HUES64 (cell line): ENCODE measurements around the gene IL31.
"Not testable (repeated sequence)": the region's sequence is repeated elsewhere in the genome, so short reads cannot be mapped to it uniquely, and the experiment has no call there.

ENCODE experiments used
- H3K27ac ChIP-seq: 2 replicates; pipeline ENCODE4 v1.7.0; 2013; ENCODE audit warnings: low read depth, low read length, inconsistent platforms
- H3K27me3 ChIP-seq: 2 replicates; pipeline ENCODE4 v1.6.1; 2013; ENCODE audit warnings: mild to moderate bottlenecking, low read length; ENCODE audit not compliant: insufficient read depth
- H3K36me3 ChIP-seq: 2 replicates; pipeline ENCODE4 v1.6.1; 2013; ENCODE audit warnings: mild to moderate bottlenecking, low read length; ENCODE audit not compliant: insufficient read depth
- H3K4me1 ChIP-seq: 2 replicates; pipeline ENCODE4 v1.6.1; 2013; ENCODE audit warnings: mild to moderate bottlenecking, low read length, moderate library complexity; ENCODE audit not compliant: insufficient read depth
- H3K4me3 ChIP-seq: 2 replicates; pipeline ENCODE4 v1.5.1; 2013; ENCODE audit warnings: mild to moderate bottlenecking, low read length, moderate library complexity
- H3K9ac ChIP-seq: 2 replicates; pipeline ENCODE4 v1.6.1; 2013; ENCODE audit warnings: mild to moderate bottlenecking, low read depth, low read length
- H3K9me3 ChIP-seq: 2 replicates; pipeline ENCODE4 v1.6.1; 2013; ENCODE audit warnings: low read depth, low read length; ENCODE audit not compliant: insufficient read depth
- WGBS: fragments of 150-250, 120-280 bp; methylation state at CpG from one replicate; pipeline ENCODE4 v1.1.7; 2013; ENCODE audit warnings: missing lambda C conversion rate; 5-methylcytosine and 5-hydroxymethylcytosine counted together

IL31 gene

DNA sequence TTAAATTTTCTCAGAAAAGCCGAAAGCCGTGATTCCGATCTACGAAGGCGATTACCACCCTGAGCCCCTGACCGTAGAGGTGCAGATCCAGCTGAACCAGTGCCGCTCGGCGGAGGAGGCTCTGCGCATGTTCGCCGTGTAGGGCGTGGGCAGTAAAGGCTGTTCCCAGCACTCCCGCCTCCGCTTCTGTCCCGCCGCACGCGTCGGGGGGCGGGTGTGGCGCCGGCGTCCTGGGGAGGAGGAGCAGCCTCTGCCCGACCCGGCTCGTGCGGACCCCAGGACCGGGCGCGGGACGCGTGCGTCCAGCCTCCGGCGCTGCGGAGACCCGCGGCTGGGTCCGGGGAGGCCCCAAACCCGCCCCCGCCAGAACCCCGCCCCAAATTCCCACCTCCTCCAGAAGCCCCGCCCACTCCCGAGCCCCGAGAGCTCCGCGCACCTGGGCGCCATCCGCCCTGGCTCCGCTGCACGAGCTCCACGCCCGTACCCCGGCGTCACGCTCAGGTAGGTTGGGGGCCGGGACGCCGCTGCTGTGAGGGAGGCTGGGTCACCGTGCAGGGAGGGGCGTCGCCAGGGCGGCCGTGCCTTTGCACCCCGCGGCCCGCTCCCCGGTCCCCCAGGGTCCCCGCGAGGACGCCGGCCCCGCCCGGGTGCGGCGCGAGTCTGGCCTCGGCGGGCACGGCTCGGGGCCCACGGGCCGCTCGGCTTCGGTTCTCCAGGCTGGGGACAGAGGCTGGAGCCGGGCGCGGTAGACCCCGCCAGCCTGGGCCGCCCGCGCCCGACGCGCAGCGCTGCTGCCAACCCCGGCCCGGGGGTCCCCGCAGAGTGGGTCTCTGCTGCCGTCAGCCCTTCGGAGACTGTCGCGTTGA, 29.5 kb upstream of the IL31 start, which contains the start of gene B3GNT4:
Gene B3GNT4, plus strand, starts transcription at position 409 of the 866 bp plus-strand sequence. CDS start 910 bp downstream, outside the sequence.
- H3K9ac ChIP-seq, result peak within 1 kb of the TSS; percentile 40; the same call in 1 of the 2 replicates

DNA sequence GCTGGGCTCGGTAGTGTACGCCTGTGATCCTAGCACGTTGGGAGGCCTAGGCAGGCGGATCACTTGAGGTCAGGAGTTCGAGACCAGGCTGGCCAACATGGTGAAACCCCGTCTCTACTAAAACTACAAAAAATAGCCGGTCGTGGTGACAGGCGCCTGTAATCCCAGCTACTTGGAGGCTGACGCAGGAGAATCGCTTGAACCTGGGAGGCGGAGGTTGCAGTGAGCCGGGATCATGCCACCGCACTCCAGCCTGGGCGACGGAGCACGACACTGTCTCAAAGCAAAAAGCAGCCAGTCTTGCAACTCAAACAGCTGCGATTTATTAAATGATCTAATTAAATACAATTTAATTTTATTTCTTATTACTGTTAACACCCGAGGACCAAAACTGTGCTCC, 28.8 kb upstream of the IL31 start:
- Histone ChIP-seq H3K27me3 (peaks cover 50% of the 10 kb centered on the region), H3K4me3 (peak overlapping the region; percentile 57), H3K36me3 (peaks cover 11% of the 10 kb centered on the region)
- not testable (repeated sequence) for H3K4me1 ChIP-seq, H3K27ac ChIP-seq, H3K9ac ChIP-seq, H3K9me3 ChIP-seq
- WGBS, result 76% methylated on average over 18 of the region's 19 CpGs

More for the DNA sequence above, 29.5 kb upstream of the IL31 start, which contains the start of gene B3GNT4:
- H3K4me3 ChIP-seq, result peak within 1 kb of the TSS; percentile 57
- H3K27ac ChIP-seq, result no peak within 1 kb of the TSS
- 1% methylated on average over 100 of the region's 104 CpGs for WGBS
- H3K9me3 ChIP-seq, result no peaks in the 10 kb centered on the region
- peaks cover 50% of the 10 kb centered on the region for H3K27me3 ChIP-seq
- H3K4me1 ChIP-seq, result no peaks in the 10 kb centered on the region
- peaks cover 18% of the 10 kb centered on the region for H3K36me3 ChIP-seq

DNA sequence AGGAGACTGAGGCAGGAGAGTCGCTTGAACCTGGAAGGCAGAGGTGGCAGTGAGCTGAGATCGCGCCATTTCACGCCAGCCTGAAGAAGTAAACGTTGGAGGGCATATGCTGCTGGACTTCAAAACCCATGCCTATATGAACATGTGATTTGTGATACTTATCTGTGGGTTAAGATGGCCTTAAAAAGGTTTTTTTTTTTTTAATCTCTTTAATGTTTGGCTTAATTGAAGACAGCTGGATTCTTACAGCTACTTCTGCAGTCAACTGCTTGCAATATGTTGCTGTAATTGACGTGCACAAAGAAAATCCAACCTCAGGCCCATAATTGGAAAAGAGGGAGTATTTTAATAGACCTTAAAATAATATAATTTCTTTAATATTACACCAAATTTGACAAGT, 28.0 kb upstream of the IL31 start:
- H3K4me3 ChIP-seq, result no peak overlapping the region
- no peaks in the 10 kb centered on the region for H3K4me1 ChIP-seq
- H3K36me3 ChIP-seq, result peaks cover 3% of the 10 kb centered on the region
- H3K27me3 ChIP-seq, result peaks cover 50% of the 10 kb centered on the region
- 97% methylated on average over 5 of the region's 6 CpGs for WGBS
- H3K9ac ChIP-seq, result no peak overlapping the region
- H3K9me3 ChIP-seq, result no peaks in the 10 kb centered on the region
- no peak overlapping the region for H3K27ac ChIP-seq

DNA sequence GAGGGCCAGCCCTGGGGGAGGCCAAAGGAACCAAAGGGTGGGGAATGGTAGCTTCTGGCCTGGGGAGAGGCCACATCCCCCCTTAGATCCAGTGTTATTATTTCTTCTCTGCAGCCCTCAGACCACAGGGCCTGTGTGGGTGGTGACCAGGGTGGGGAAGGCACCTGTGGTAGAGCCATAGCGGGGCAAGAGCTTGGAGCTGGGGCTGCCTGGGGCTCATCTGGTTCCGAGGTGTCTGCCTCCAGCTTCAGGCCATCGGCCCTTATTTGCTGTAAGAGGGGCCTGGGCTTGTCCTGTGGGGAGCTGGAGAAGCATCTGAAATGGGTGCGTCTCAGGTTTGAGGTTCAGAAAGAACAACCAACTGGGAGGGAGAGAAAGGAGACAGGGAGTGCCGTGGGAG, 27.4 kb upstream of the IL31 start:
- no peaks in the 10 kb centered on the region for H3K9me3 ChIP-seq
- H3K27me3 ChIP-seq, result peaks cover 50% of the 10 kb centered on the region
- WGBS, result 88% methylated on average over 5 of the region's 5 CpGs
- H3K36me3 ChIP-seq, result no peaks in the 10 kb centered on the region
- no peak overlapping the region for H3K27ac ChIP-seq
- no peaks in the 10 kb centered on the region for H3K4me1 ChIP-seq
- no peak overlapping the region for H3K4me3 ChIP-seq
- no peak overlapping the region for H3K9ac ChIP-seq

DNA sequence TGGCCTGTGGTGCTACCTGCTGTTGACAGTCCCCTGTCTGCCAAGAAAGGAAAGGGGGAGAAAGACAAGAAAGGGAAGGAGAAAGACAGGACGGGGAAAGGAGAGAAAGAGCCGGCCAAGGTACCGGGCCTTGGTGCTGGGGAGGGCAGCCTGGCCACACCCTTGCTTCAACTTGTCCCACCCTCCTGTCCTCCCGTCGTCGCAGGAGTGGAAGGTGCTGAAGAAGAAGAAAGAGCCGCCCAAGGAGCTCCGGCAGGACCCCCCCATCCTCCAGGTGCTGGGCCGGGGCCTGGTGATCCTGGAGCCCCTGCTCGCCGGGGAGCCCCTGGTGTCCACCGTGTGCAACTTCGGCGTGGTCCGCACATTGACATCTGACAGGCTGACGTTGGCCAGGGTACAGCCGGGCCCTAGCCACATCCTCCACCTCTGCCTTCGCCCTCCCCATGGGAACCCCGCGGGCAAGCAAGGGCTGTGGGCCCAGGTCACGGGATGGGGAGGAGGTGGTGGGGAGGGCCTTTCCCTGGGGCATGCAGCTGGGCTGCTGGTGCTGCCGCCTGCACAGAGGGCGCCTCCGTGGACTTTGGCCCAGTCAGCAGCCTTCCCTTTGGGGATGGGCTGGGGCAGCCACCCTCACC, 26.6 kb upstream of the IL31 start:
- no peaks in the 10 kb centered on the region for H3K9me3 ChIP-seq
- no peak overlapping the region for H3K9ac ChIP-seq
- WGBS, result 84% methylated on average over 23 of the region's 24 CpGs

DNA sequence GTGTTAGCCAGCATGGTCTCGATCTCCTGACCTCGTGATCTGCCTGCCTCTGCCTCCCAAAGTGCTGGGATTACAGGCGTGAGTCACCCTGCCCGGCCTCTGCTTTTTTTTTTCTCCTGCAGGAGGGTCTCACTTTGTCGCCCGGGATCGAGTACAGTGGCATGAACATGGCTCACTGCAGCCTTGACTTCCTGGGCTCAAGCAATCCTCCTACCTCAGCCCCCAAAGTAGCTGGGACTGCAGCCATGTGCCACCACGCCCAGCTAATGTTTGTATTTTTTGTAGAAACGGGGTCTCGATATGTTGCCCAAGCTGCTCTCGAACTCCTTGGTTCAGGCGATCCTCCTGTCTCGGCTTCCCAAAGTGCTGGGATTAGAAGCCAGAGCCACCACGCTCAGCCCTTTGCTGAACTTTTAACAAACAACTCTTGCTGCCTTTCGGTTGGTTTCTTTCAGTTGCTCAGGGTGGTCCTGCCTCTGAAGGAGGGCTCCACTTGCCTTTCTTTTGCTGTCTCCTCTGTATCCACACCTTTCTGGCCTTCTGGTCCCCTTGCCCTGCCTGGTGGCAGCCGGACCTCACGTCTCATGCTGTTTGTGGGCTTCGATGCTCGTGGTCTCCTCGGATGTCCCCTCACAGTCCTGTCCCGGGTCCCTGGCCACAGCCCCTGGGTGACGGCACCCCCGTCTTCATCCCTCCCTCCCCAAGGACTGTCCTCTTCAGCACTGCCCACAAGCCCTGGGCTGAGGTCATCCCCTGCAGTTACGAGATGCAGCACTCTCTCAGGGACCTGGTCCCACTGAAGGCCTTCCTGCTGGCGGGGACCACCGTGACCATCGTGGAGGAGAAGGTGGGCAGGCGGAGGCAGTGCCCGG, 25.7 kb upstream of the IL31 start:
- Histone ChIP-seq H3K4me3 (no peak overlapping the region), H3K9ac (no peak overlapping the region), H3K27me3 (peaks cover 33% of the 10 kb centered on the region), H3K27ac (no peak overlapping the region), H3K9me3 (no peaks in the 10 kb centered on the region), H3K4me1 (no peaks in the 10 kb centered on the region), H3K36me3 (no peaks in the 10 kb centered on the region)
- WGBS, result 91% methylated on average over 29 of the region's 29 CpGs

More for the DNA sequence above, 26.6 kb upstream of the IL31 start:
- H3K4me3 ChIP-seq, result no peak overlapping the region
- no peak overlapping the region for H3K27ac ChIP-seq
- no peaks in the 10 kb centered on the region for H3K36me3 ChIP-seq
- H3K4me1 ChIP-seq, result no peaks in the 10 kb centered on the region
- peaks cover 43% of the 10 kb centered on the region for H3K27me3 ChIP-seq

DNA sequence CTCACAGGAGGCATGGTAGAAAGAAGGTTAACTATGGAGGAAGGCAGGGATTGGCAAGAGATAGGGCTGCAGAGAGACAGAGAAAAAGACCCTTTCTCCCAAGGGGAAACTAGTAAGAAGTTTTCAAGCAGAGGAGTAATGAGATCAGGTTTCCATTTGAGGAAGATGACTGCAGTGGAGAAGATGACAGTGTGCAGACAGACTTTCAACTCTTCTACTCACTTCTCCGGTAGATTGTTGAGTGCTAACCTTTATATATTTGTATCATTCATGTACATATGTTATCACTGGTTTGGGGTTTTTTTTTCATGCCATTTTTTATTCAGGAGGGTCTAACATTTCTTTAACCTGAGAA, 23.6 kb upstream of the IL31 start:
- no peak overlapping the region for H3K9ac ChIP-seq
- H3K9me3 ChIP-seq, result no peaks in the 10 kb centered on the region
- WGBS, result no CpG with 5 or more reads among the region's 1 CpG
- no peaks in the 10 kb centered on the region for H3K4me1 ChIP-seq
- no peaks in the 10 kb centered on the region for H3K36me3 ChIP-seq
- peaks cover 13% of the 10 kb centered on the region for H3K27me3 ChIP-seq
- no peak overlapping the region for H3K4me3 ChIP-seq
- H3K27ac ChIP-seq, result no peak overlapping the region

DNA sequence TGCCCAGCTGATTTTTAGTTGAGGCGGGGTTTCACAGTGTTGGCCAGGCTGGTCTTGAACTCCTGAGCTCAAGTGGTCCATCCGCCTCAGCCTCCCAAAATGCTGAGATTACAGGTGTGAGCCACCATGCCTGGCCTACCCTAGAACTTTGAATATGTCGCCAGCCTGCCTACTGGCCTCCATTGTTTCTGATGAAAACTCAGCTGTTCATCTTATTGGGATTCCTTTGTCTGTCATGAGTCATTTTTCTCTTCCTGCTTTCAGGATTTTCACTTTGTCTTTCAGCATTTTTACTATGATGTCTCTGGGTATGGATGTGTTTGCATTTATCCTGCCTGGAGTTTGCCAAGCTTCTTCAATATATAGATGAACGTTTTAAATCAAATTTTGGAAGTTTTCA, 21.4 kb upstream of the IL31 start:
- Histone ChIP-seq H3K27me3 (no peaks in the 10 kb centered on the region), H3K4me3 (no peak overlapping the region), H3K4me1 (no peaks in the 10 kb centered on the region), H3K36me3 (no peaks in the 10 kb centered on the region), H3K27ac (no peak overlapping the region), H3K9me3 (no peaks in the 10 kb centered on the region), H3K9ac (no peak overlapping the region)
- 95% methylated on average over 4 of the region's 4 CpGs for WGBS

DNA sequence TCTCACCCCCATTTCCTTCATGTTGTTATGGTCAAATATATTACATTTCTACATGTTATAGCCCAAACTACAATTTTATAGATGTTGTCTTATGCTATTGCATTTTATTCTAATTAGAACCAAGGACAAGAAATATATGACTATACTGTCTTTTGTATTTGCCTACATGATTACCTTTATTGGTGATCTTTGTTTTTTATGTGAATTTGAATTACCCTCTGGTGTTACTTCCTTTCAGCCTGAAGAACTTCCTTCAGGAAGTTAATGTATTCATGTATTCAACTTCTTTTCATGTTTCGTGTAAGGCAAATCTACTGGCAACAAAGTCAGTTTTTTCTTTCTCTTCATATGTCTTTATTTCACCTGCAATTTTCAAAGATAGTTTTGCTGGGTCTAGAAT, 20.8 kb upstream of the IL31 start:
- Histone ChIP-seq H3K27me3 (no peaks in the 10 kb centered on the region), H3K9me3 (no peaks in the 10 kb centered on the region), H3K36me3 (no peaks in the 10 kb centered on the region), H3K9ac (no peak overlapping the region), H3K27ac (no peak overlapping the region), H3K4me1 (no peaks in the 10 kb centered on the region), H3K4me3 (no peak overlapping the region)
- WGBS, result 91% methylated on average over 1 of the region's 1 CpG

DNA sequence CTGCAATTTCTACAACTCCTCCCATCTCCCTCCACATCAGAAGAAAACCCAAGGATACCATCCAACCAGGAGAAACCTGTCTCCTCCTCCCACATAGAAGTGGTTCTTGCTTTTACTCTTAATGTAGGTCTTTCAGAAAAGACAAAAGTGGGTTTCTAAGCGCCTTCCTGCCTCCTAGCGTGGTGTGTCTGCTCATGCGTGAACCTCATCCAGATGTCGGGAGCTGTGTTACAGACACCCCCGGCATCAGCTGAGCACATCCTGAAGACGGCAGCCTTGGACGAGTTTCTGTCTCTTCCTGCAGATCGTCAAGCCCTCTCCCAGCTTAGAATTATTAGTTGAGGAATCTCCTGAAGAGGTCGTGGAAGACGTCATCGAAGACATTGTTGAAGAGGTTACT, 18.4 kb upstream of the IL31 start:
- Histone ChIP-seq H3K4me1 (no peaks in the 10 kb centered on the region), H3K36me3 (no peaks in the 10 kb centered on the region), H3K4me3 (no peak overlapping the region), H3K27me3 (no peaks in the 10 kb centered on the region), H3K27ac (no peak overlapping the region), H3K9ac (no peak overlapping the region), H3K9me3 (no peaks in the 10 kb centered on the region)
- 95% methylated on average over 11 of the region's 11 CpGs for WGBS
